NCI-H510A treated with DMSO at 0.1 percent for 48 hours (cell line): ENCODE results near the gene DLEC1.

Source experiments
- DNase-seq: peaks from one replicate; lab custom pipeline; 2025; lab: John Stamatoyannopoulos, UW

DLEC1 gene, protein sequence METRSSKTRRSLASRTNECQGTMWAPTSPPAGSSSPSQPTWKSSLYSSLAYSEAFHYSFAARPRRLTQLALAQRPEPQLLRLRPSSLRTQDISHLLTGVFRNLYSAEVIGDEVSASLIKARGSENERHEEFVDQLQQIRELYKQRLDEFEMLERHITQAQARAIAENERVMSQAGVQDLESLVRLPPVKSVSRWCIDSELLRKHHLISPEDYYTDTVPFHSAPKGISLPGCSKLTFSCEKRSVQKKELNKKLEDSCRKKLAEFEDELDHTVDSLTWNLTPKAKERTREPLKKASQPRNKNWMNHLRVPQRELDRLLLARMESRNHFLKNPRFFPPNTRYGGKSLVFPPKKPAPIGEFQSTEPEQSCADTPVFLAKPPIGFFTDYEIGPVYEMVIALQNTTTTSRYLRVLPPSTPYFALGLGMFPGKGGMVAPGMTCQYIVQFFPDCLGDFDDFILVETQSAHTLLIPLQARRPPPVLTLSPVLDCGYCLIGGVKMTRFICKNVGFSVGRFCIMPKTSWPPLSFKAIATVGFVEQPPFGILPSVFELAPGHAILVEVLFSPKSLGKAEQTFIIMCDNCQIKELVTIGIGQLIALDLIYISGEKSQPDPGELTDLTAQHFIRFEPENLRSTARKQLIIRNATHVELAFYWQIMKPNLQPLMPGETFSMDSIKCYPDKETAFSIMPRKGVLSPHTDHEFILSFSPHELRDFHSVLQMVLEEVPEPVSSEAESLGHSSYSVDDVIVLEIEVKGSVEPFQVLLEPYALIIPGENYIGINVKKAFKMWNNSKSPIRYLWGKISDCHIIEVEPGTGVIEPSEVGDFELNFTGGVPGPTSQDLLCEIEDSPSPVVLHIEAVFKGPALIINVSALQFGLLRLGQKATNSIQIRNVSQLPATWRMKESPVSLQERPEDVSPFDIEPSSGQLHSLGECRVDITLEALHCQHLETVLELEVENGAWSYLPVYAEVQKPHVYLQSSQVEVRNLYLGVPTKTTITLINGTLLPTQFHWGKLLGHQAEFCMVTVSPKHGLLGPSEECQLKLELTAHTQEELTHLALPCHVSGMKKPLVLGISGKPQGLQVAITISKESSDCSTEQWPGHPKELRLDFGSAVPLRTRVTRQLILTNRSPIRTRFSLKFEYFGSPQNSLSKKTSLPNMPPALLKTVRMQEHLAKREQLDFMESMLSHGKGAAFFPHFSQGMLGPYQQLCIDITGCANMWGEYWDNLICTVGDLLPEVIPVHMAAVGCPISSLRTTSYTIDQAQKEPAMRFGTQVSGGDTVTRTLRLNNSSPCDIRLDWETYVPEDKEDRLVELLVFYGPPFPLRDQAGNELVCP (N-terminal part only)

DNA sequence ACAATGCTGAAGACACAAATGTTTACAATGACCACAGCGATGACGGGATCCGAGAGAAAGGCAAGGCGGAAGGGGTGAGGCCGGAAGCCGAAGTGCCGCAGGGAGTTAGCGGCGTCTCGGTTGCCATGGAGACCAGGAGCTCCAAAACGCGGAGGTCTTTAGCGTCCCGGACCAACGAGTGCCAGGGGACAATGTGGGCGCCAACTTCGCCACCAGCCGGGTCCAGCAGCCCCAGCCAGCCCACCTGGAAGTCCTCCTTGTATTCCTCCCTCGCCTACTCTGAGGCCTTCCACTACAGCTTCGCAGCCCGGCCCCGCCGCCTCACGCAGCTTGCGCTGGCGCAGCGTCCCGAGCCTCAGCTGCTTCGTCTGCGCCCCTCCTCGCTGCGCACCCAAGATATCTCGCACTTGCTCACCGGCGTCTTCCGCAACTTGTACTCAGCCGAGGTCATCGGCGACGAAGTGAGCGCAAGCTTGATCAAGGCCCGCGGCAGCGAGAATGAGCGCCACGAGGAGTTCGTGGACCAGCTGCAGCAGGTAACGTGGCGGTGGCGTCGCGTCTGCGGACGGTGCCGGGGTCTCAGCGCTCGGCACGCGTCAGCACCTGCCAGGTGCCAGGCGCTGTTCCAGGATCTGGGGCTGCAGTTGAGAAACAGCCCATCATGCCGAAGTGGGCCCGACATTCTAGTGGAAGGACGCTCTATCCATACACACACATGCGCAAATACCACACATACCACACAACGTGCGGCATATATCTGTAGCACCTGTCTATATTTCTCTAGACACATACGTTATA is at the start of gene DLEC1:
Gene DLEC1, plus strand, starts transcription at position 108 of the 798 bp plus-strand sequence. Its CDS starts 18 bp downstream, at position 126.
- DNase-seq, result no peak

- DNase-seq, result no peak
These were observed 49.1 kb upstream of the DLEC1 start for GRCh38 chr3:37989821-37990480.

- peak; percentile 62 for DNase-seq
These were observed 48.5 kb upstream of the DLEC1 start, which contains the start of gene VILL for GRCh38 chr3:37990527-37990926. VILL (plus strand) TSS chr3:37990786; CDS start chr3:37993673, 2,887 bp downstream.

- no peak for DNase-seq
These were observed 47.9 kb upstream of the DLEC1 start for GRCh38 chr3:37991109-37991508.

GRCh38 chr3:37991823-37992222 is 47.2 kb upstream of the DLEC1 start:
- DNase-seq, result no peak

DNA sequence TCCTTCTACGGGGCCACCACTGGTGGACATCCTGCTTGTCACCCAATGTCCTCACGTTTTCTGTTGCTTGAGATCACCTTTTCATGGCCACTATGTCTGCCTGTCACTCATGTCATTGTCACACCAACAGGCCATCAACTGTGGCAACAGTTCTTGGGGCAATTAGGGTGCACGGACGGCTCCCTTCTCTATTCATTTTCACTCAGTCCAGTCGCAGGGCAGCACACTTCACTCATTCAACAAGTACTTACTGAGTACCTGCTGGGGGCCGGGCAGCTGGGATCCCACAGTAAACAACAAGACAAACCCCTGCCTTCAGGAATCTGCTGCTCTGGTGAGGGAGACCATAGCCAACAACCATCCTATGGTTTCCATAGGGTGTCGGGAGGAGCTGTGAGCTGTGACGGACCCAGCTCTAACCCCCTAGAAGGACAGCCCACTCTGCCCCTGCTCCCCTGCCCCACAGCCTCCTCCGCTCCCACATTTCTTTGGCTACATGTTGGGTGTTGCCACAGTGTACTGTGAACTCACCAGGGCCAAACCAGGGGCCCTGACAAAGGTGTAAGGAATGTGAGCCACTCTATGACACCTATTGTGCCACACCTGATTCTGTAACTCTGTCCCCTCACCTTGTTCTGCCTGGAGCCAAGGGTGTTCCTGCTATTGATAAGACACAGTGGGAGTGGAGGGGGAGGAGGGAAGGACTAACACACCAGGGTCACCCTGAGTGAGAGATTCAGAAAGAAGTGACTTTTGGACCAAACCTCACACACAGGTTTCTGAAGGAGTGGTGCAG is 46.5 kb upstream of the DLEC1 start:
- no peak for DNase-seq

DNA sequence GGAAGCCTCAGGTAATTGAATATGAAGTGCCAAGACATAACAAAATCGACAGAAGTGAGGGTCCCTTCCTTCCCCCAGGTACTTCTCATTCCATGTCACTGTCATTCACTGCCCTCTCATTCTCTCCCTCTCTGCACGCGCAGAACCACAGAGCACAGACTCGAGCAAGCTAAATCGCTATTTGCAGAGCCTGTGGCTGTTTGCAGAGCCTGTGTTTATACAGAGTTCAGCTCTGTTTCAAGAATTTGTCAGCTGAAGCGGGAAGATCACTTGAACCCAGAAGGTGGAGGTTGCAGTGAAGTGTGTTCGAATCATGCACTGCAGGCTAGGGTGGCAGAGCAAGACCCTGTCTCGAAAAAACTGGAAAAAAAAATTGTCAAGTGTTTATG is 45.9 kb upstream of the DLEC1 start:
- no peak for DNase-seq

GRCh38 chr3:37993460-37993819 is 45.6 kb upstream of the DLEC1 start:
- DNase-seq, result no peak

GRCh38 chr3:37993820-37994638 is 45.0 kb upstream of the DLEC1 start:
- DNase-seq, result no peak

DNA sequence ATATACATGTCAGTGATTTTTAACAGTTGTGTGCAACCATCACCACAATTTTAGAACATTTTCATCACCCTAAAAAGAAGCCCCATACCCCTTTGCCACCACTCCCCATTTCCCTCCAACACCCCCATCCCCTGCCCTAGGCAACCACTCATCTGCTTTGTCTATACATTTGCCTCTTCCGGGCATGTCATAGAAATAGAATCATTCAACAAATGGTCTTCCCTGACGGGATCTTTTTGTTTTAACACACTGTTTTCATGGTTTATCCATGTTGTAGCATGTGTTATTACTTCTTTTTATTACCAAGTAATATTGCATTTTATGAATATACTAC is 44.4 kb upstream of the DLEC1 start:
- DNase-seq, result no peak

DNA sequence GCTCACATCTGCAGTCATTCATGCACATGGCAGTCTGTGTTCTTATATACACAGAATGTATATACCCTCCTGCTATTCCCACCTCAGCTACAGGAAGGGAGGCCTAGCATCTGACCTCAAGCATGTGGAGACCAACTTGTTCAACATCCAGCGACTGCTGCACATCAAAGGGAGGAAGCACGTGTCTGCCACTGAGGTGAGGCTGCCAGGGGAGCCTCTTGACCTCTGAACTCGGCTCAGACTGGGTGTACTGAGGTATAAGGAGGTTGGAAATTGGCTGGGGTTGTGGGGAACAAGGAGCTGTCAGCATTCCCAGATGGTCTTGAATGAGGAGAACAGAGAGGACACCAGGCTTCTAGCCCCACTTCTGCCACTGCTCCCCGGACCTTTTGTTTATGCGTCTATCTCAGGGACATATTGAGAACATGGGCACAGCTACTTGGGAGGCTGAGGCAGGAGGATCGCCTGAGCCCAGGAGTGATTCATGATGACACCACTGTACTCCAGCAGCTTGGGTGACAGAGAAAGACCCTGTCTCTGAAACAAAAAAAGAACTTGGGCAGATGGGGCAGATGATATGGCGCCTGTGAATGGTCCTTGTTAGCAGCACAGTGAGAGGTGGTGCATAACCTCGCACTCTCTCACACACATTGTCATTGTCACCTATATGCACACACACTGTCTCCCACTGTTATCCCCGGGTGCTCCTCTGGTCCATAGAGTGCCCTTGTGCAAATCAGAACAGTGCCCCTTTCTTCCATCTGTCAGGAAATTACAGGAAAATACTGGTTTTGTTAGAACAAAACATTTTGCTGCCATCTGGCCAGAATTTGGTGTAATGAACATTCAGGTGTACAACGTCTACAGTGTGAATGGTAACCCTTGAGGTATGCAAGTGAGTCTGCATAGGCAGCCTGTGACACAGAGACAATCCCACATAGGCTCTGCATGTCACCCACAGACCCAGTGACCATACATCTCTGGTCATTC is 43.1 kb upstream of the DLEC1 start:
- no peak for DNase-seq

DNA sequence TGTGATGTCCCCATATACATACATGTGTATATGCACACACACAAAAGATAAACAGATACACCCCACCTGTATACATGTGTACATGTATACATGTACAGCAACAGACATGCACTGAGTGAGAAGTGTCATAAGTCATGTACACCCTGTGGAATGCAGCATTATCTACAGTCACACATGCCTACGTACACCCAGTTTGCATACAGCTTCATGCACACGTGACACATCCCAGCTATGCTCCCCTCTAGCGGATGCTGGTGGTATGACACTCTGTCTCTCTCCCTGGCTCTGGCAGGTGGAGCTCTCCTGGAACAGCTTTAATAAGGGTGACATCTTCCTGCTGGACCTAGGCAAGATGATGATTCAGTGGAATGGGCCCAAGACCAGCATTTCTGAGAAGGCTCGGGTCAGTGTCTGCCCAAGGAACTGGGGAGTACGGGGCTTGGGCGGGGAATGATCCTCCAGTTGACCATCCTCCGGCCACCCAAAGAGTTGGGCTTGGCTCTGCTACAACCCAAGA is 42.2 kb upstream of the DLEC1 start:
- peak; percentile 55 for DNase-seq

- DNase-seq, result no peak
These were observed 41.7 kb upstream of the DLEC1 start for GRCh38 chr3:37997342-37997741.

- DNase-seq, result no peak
These were observed 41.1 kb upstream of the DLEC1 start for GRCh38 chr3:37997791-37998370.

DNA sequence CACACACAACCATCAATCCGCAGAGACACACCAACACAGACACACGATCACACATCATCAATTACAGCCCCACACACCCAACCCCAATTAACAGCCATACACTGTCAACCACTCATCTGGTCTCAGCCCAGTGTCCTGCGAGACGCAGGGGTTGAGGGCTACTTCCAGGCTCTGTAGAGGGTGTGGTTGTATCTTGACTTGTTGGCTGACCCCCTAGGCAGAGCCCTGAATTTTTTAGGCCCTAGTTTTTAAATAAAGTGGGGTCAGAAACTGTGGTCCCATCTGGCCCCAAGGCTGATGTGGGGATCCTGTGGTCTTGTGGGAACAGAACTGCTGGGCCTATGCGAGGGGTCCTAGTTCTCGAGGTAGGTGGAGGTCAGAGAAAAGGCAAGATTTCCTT is 39.2 kb upstream of the DLEC1 start:
- no peak for DNase-seq

DNA sequence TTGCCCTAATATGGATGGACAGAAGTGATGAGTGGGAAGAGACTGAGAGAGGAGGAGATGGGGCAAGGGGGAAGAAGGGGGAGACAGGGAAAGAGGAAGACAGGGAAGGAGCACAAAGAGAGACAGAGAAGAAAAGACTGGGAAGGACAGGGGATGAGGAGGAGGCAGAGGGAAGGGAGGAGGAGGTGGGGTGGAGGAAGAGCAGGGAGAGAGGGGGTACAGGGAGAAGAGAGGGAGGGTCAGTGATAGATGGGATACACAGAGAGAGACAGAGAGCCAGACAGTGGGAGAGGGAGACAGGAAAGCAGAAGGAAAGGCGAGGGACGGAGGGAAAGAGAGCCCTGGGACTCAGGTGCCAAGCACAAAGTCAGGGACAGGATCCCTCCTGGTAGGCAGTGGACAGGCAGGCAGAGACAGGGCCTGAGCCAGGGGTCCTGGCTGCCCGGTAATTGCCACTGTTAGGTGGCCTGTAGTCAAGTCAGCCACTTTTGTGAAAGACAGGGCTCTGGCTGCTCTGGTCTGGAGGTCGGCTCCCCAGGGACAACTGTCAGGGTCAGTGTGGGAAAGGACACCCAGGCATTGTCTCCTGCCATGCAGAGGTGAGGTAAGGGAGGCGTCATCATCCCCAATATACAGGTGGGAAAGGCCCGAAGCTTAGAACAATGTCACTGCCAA is 38.6 kb upstream of the DLEC1 start:
- no peak for DNase-seq
